ENCODE data around the gene TBCK. TPM values are rescaled to one million over a fixed set of nuclear protein-coding genes. Genes with fewer than 3 reads are reported as not detected.
A peak's percentile ranks its signal among the peaks of the same experiment; 100 is the strongest.

TBCK gene
- polyA plus RNA-seq, 2 donors: 6.0 to 8.2 TPM

- H3K4me3 ChIP-seq (ENCODE audit: low read depth in 1 of 2, low read length in 2 of 2): no peak overlapping the region
- H3K36me3 ChIP-seq (ENCODE audit: control insufficient read depth in 2 of 2, insufficient read depth in 2 of 2, low read length in 1 of 2): no peaks in the 10 kb centered on the region
- no peaks in the 10 kb centered on the region for H3K27me3 ChIP-seq (ENCODE audit: control insufficient read depth in 1 of 2, insufficient read depth in 2 of 2, low read length in 2 of 2)
- H3K9me3 ChIP-seq (ENCODE audit: control insufficient read depth in 2 of 2, insufficient read depth in 1 of 2, low read depth in 1 of 2, low read length in 1 of 2): no peaks in the 10 kb centered on the region
- H3K27ac ChIP-seq (ENCODE audit: low read depth in 2 of 2, low read length in 1 of 2): no peak overlapping the region
- peaks cover 0 to 7% of the 10 kb centered on the region in 2 donors for H3K4me1 ChIP-seq (ENCODE audit: control insufficient read depth in 2 of 2, insufficient read depth in 2 of 2, low read length in 1 of 2)
- 90 to 100% methylated on average over 1 of the region's 1 CpG for WGBS, 2 donors
These were observed 280.8 kb downstream of the TBCK start for GRCh38 chr4:106035204-106035603.

GRCh38 chr4:106034751-106035150, 281.3 kb downstream of the TBCK start:
- H3K4me3 ChIP-seq (ENCODE audit: low read depth in 1 of 2, low read length in 2 of 2): no peak overlapping the region
- H3K4me1 ChIP-seq (ENCODE audit: control insufficient read depth in 2 of 2, insufficient read depth in 2 of 2, low read length in 1 of 2): peaks cover 0 to 7% of the 10 kb centered on the region in 2 donors
- H3K27ac ChIP-seq (ENCODE audit: low read depth in 2 of 2, low read length in 1 of 2): no peak overlapping the region
- H3K27me3 ChIP-seq (ENCODE audit: control insufficient read depth in 1 of 2, insufficient read depth in 2 of 2, low read length in 2 of 2): no peaks in the 10 kb centered on the region
- H3K9me3 ChIP-seq (ENCODE audit: control insufficient read depth in 2 of 2, insufficient read depth in 1 of 2, low read depth in 1 of 2, low read length in 1 of 2): no peaks in the 10 kb centered on the region
- no peaks in the 10 kb centered on the region for H3K36me3 ChIP-seq (ENCODE audit: control insufficient read depth in 2 of 2, insufficient read depth in 2 of 2, low read length in 1 of 2)

DNA sequence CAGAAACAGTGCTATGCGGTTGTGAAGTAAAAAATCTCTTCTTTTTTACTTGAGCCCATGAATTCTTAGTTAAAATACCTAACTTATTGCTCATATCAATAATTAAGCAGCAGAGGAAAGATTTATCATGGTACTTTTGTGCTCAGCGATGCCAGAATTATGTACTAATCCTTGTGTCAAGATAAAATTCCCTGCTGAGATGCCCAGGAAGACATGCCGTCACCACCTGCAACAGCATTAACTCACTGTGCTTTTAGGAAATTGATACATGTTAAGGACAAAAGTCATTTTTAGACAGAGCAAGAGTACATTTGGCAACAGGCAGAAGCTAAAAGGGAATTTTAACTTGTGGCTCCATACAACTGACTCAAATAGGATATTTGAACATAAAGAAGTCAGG, 281.8 kb downstream of the TBCK start:
- Histone ChIP-seq H3K36me3 (ENCODE audit: control insufficient read depth in 2 of 2, insufficient read depth in 2 of 2, low read length in 1 of 2) (no peaks in the 10 kb centered on the region), H3K9me3 (ENCODE audit: control insufficient read depth in 2 of 2, insufficient read depth in 1 of 2, low read depth in 1 of 2, low read length in 1 of 2) (no peaks in the 10 kb centered on the region), H3K27me3 (ENCODE audit: control insufficient read depth in 1 of 2, insufficient read depth in 2 of 2, low read length in 2 of 2) (no peaks in the 10 kb centered on the region), H3K4me1 (ENCODE audit: control insufficient read depth in 2 of 2, insufficient read depth in 2 of 2, low read length in 1 of 2) (peaks cover 0 to 7% of the 10 kb centered on the region in 2 donors), H3K27ac (ENCODE audit: low read depth in 2 of 2, low read length in 1 of 2) (no peak overlapping the region), H3K4me3 (ENCODE audit: low read depth in 1 of 2, low read length in 2 of 2) (no peak overlapping the region)
- WGBS, 2 donors: 35 to 46% methylated on average over 3 of the region's 3 CpGs

- no peaks in the 10 kb centered on the region for H3K36me3 ChIP-seq (ENCODE audit: control insufficient read depth in 2 of 2, insufficient read depth in 2 of 2, low read length in 1 of 2)
- H3K27me3 ChIP-seq (ENCODE audit: control insufficient read depth in 1 of 2, insufficient read depth in 2 of 2, low read length in 2 of 2): no peaks in the 10 kb centered on the region
- peaks cover 0 to 7% of the 10 kb centered on the region in 2 donors for H3K4me1 ChIP-seq (ENCODE audit: control insufficient read depth in 2 of 2, insufficient read depth in 2 of 2, low read length in 1 of 2)
- no peak overlapping the region for H3K4me3 ChIP-seq (ENCODE audit: low read depth in 1 of 2, low read length in 2 of 2)
- no peaks in the 10 kb centered on the region for H3K9me3 ChIP-seq (ENCODE audit: control insufficient read depth in 2 of 2, insufficient read depth in 1 of 2, low read depth in 1 of 2, low read length in 1 of 2)
- peak overlapping the region in 1 of 2 donors; percentile 20 for H3K27ac ChIP-seq (ENCODE audit: low read depth in 2 of 2, low read length in 1 of 2)
These were observed 282.5 kb downstream of the TBCK start for GRCh38 chr4:106033469-106033868.

DNA sequence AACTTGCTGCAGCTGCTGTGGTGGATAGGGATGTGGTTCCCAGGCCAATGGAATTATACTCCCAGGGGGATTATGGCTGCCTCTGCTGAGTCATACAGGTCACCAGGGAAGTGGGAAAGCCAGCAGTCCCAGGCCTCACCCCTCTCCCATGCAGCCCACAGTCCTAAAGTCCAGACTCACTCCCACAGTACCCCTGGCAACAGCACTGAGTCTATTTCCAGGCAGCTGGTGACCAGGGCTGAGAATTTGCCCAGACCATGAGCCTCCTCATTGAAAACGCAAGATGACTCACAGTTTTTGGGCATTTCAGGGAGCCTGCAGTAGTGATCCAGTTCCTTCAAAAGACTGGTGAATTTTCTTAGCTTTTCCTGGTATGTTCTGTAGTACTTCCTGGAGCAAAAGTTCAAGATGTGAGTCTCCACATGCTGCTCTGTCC, 283.1 kb downstream of the TBCK start:
- H3K27me3 ChIP-seq (ENCODE audit: control insufficient read depth in 1 of 2, insufficient read depth in 2 of 2, low read length in 2 of 2): no peaks in the 10 kb centered on the region
- no peaks in the 10 kb centered on the region for H3K9me3 ChIP-seq (ENCODE audit: control insufficient read depth in 2 of 2, insufficient read depth in 1 of 2, low read depth in 1 of 2, low read length in 1 of 2)
- peak overlapping the region in 1 of 2 donors; percentile 20 for H3K27ac ChIP-seq (ENCODE audit: low read depth in 2 of 2, low read length in 1 of 2)
- WGBS, 2 donors: 61 to 63% methylated on average over 1 of the region's 1 CpG
- H3K4me3 ChIP-seq (ENCODE audit: low read depth in 1 of 2, low read length in 2 of 2): no peak overlapping the region
- H3K4me1 ChIP-seq (ENCODE audit: control insufficient read depth in 2 of 2, insufficient read depth in 2 of 2, low read length in 1 of 2): peaks cover 0 to 7% of the 10 kb centered on the region in 2 donors
- no peaks in the 10 kb centered on the region for H3K36me3 ChIP-seq (ENCODE audit: control insufficient read depth in 2 of 2, insufficient read depth in 2 of 2, low read length in 1 of 2)

GRCh38 chr4:106022454-106022853, 293.6 kb downstream of the TBCK start:
- no peak overlapping the region for H3K4me3 ChIP-seq (ENCODE audit: low read depth in 1 of 2, low read length in 2 of 2)
- H3K36me3 ChIP-seq (ENCODE audit: control insufficient read depth in 2 of 2, insufficient read depth in 2 of 2, low read length in 1 of 2): no peaks in the 10 kb centered on the region
- H3K27me3 ChIP-seq (ENCODE audit: control insufficient read depth in 1 of 2, insufficient read depth in 2 of 2, low read length in 2 of 2): no peaks in the 10 kb centered on the region
- peaks cover 0 to 2% of the 10 kb centered on the region in 2 donors for H3K9me3 ChIP-seq (ENCODE audit: control insufficient read depth in 2 of 2, insufficient read depth in 1 of 2, low read depth in 1 of 2, low read length in 1 of 2)
- H3K4me1 ChIP-seq (ENCODE audit: control insufficient read depth in 2 of 2, insufficient read depth in 2 of 2, low read length in 1 of 2): no peaks in the 10 kb centered on the region
- 89 to 90% methylated on average over 2 of the region's 2 CpGs for WGBS, 2 donors
- H3K27ac ChIP-seq (ENCODE audit: low read depth in 2 of 2, low read length in 1 of 2): no peak overlapping the region

DNA sequence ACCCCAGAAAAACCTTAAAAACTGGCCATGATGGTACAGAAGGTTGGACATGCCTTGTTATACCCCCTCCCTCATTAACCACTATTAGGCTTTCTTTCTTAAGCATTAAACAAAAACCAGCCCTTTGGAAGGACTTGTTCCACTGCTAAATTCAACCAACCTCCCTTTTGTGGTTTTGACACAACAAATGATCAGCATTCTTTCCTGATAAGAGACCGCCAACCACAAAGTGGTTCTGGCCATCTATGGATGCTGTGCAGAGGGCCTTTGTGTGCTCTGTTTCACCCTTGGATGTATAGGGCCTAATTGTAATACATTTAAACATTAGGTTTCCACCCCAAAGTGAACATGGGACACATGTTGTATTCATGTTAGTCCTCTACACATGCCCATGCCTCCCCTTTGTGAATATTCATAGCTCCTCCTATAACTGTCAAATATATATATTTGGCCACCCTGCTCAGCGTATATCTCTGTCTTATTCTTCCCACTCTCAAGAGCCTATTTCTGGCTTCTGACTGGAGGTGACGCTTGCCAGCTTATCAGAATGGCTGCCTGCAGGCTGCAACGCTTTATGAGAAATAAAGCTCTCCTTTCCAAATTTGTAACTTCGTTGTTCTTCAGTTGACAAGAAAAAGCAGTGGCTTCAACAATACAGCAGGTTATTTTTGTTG, 294.1 kb downstream of the TBCK start:
- Histone ChIP-seq H3K36me3 (ENCODE audit: control insufficient read depth in 2 of 2, insufficient read depth in 2 of 2, low read length in 1 of 2) (no peaks in the 10 kb centered on the region), H3K4me3 (ENCODE audit: low read depth in 1 of 2, low read length in 2 of 2) (no peak overlapping the region), H3K27me3 (ENCODE audit: control insufficient read depth in 1 of 2, insufficient read depth in 2 of 2, low read length in 2 of 2) (no peaks in the 10 kb centered on the region), H3K4me1 (ENCODE audit: control insufficient read depth in 2 of 2, insufficient read depth in 2 of 2, low read length in 1 of 2) (no peaks in the 10 kb centered on the region), H3K27ac (ENCODE audit: low read depth in 2 of 2, low read length in 1 of 2) (no peak overlapping the region), H3K9me3 (ENCODE audit: control insufficient read depth in 2 of 2, insufficient read depth in 1 of 2, low read depth in 1 of 2, low read length in 1 of 2) (peaks cover 0 to 2% of the 10 kb centered on the region in 2 donors)
- WGBS, 2 donors: 82 to 83% methylated on average over 5 of the region's 5 CpGs

- no peaks in the 10 kb centered on the region for H3K36me3 ChIP-seq (ENCODE audit: control insufficient read depth in 2 of 2, insufficient read depth in 2 of 2, low read length in 1 of 2)
- no peak overlapping the region for H3K4me3 ChIP-seq (ENCODE audit: low read depth in 1 of 2, low read length in 2 of 2)
- no peaks in the 10 kb centered on the region for H3K4me1 ChIP-seq (ENCODE audit: control insufficient read depth in 2 of 2, insufficient read depth in 2 of 2, low read length in 1 of 2)
- H3K27ac ChIP-seq (ENCODE audit: low read depth in 2 of 2, low read length in 1 of 2): no peak overlapping the region
- peaks cover 0 to 2% of the 10 kb centered on the region in 2 donors for H3K9me3 ChIP-seq (ENCODE audit: control insufficient read depth in 2 of 2, insufficient read depth in 1 of 2, low read depth in 1 of 2, low read length in 1 of 2)
- no peaks in the 10 kb centered on the region for H3K27me3 ChIP-seq (ENCODE audit: control insufficient read depth in 1 of 2, insufficient read depth in 2 of 2, low read length in 2 of 2)
These were observed 296.2 kb downstream of the TBCK start for GRCh38 chr4:106019771-106020170.

DNA sequence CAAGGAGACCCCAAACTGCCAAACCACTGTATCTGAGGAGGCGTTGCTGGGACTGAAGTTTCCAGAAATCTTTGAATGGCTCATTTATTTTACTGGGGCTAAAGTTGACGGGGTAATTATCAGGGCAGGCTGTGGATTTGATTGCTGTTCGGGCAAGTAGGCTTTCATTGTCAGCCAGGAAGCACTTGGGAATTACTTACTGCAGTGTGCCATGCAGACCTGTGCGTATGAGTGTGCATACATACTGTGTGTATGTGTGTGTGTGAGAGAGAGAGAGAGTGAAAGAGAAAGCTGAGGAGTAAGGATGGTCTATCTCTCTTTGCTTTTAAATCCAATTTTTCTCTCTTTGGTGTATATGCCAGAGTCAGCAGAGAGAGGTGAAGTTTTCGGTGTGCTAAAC, 298.0 kb downstream of the TBCK start:
- 67 to 73% methylated on average over 5 of the region's 5 CpGs for WGBS, 2 donors
- Histone ChIP-seq H3K4me3 (ENCODE audit: low read depth in 1 of 2, low read length in 2 of 2) (no peak overlapping the region), H3K36me3 (ENCODE audit: control insufficient read depth in 2 of 2, insufficient read depth in 2 of 2, low read length in 1 of 2) (no peaks in the 10 kb centered on the region), H3K27ac (ENCODE audit: low read depth in 2 of 2, low read length in 1 of 2) (no peak overlapping the region), H3K27me3 (ENCODE audit: control insufficient read depth in 1 of 2, insufficient read depth in 2 of 2, low read length in 2 of 2) (no peaks in the 10 kb centered on the region), H3K9me3 (ENCODE audit: control insufficient read depth in 2 of 2, insufficient read depth in 1 of 2, low read depth in 1 of 2, low read length in 1 of 2) (no peaks in the 10 kb centered on the region), H3K4me1 (ENCODE audit: control insufficient read depth in 2 of 2, insufficient read depth in 2 of 2, low read length in 1 of 2) (no peaks in the 10 kb centered on the region)

DNA sequence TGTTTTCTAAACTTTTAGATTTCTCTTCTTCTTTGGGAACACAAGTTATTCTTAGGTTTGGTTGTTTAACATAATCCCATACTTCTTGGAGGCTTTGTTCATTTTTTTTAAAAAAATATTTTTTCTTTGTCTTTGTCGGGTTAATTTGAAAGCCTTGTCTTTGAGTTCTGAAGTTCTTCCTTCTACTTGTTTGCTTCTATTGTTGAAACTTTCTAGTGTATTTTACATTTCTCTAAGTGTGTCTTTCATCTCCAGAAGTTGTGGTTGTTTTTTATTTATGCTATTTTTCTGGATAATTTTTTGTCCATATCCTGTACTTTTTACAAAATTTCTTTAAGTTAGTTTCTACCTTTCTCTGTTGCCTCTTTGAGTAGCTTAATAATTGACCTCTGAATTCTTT, 304.6 kb downstream of the TBCK start:
- no peak overlapping the region for H3K4me3 ChIP-seq (ENCODE audit: low read depth in 1 of 2, low read length in 2 of 2)
- H3K36me3 ChIP-seq (ENCODE audit: control insufficient read depth in 2 of 2, insufficient read depth in 2 of 2, low read length in 1 of 2): no peaks in the 10 kb centered on the region
- no peaks in the 10 kb centered on the region for H3K27me3 ChIP-seq (ENCODE audit: control insufficient read depth in 1 of 2, insufficient read depth in 2 of 2, low read length in 2 of 2)
- H3K27ac ChIP-seq (ENCODE audit: low read depth in 2 of 2, low read length in 1 of 2): no peak overlapping the region
- WGBS, 2 donors: 96 to 98% methylated on average over 1 of the region's 1 CpG
- no peaks in the 10 kb centered on the region for H3K4me1 ChIP-seq (ENCODE audit: control insufficient read depth in 2 of 2, insufficient read depth in 2 of 2, low read length in 1 of 2)
- peaks cover 0 to 3% of the 10 kb centered on the region in 2 donors for H3K9me3 ChIP-seq (ENCODE audit: control insufficient read depth in 2 of 2, insufficient read depth in 1 of 2, low read depth in 1 of 2, low read length in 1 of 2)

All from esophagus (tissue), 2 donors.